ENCODE data around the gene ARID1A. TPM values are rescaled to one million over a fixed set of nuclear protein-coding genes. Genes with fewer than 3 reads are reported as not detected.

Gene ARID1A
- total and polyA plus RNA-seq, 9 of the 15 experiments (the other 6 are each of a cell fraction or from before 2014, with no cell fraction given) = 8.3 to 88.3 (median 22.5) TPM

DNA sequence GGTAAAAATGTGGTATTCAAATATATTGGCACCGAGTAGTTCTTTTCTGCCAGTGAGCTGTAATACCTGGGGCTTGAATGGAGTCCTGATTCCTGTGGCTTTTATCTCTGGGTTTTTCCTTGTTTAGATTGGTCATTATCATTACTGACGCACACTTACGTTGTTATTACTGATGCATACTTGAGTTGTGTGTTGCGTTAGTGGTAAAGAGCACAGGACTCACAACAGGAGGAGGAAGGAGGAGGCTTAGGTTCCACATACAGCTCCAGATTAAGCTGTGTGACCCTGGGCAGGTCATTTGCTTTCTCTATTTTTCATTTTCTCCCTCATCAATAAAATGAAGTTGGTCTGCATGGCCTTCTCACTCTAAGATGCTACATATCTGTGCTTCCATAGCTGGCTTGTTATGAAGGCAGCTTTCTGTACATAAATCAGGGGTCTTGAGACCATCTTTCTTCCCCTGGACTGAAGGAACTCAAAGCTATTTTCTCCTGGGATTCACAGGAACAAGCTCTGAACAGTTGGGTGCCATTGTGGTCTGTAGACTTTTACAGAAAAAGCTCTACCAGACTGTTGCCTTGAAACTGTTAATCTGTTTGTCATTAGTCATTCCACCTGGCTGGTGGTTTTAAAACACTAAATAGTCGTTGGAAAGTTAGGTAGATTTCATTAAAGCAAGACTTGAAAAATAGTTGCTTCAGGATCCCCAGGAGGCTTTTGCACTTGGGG is 5.6 kb downstream of the ARID1A start (continued):
- TF ChIP-seq, protein P1, sequence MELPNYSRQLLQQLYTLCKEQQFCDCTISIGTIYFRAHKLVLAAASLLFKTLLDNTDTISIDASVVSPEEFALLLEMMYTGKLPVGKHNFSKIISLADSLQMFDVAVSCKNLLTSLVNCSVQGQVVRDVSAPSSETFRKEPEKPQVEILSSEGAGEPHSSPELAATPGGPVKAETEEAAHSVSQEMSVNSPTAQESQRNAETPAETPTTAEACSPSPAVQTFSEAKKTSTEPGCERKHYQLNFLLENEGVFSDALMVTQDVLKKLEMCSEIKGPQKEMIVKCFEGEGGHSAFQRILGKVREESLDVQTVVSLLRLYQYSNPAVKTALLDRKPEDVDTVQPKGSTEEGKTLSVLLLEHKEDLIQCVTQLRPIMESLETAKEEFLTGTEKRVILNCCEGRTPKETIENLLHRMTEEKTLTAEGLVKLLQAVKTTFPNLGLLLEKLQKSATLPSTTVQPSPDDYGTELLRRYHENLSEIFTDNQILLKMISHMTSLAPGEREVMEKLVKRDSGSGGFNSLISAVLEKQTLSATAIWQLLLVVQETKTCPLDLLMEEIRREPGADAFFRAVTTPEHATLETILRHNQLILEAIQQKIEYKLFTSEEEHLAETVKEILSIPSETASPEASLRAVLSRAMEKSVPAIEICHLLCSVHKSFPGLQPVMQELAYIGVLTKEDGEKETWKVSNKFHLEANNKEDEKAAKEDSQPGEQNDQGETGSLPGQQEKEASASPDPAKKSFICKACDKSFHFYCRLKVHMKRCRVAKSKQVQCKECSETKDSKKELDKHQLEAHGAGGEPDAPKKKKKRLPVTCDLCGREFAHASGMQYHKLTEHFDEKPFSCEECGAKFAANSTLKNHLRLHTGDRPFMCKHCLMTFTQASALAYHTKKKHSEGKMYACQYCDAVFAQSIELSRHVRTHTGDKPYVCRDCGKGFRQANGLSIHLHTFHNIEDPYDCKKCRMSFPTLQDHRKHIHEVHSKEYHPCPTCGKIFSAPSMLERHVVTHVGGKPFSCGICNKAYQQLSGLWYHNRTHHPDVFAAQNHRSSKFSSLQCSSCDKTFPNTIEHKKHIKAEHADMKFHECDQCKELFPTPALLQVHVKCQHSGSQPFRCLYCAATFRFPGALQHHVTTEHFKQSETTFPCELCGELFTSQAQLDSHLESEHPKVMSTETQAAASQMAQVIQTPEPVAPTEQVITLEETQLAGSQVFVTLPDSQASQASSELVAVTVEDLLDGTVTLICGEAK (IDR thresholded peaks at IDR 0.05) = no peak
- TF ChIP-seq, protein P1 (CRISPR knock-in tag; IDR thresholded peaks at IDR 0.05) = 0 out of 2 replicates have a peak, but pooled peaks have one; percentile 15
- TF ChIP-seq EHMT2 (IDR thresholded peaks at IDR 0.05) = 0 out of 2 replicates have a peak, but pooled peaks have one; percentile 22
- peak; percentile 22; the same call in 1 of the 2 replicates for TF ChIP-seq MAFF (IDR thresholded peaks at IDR 0.05; ENCODE audit: low read length)
- TF ChIP-seq TAF15 (IDR thresholded peaks at IDR 0.05; ENCODE audit: low read depth, low read length) = no peak
- TF ChIP-seq PHTF2 (CRISPR knock-in tag; IDR thresholded peaks at IDR 0.05) = no peak
- TF ChIP-seq, protein P2, sequence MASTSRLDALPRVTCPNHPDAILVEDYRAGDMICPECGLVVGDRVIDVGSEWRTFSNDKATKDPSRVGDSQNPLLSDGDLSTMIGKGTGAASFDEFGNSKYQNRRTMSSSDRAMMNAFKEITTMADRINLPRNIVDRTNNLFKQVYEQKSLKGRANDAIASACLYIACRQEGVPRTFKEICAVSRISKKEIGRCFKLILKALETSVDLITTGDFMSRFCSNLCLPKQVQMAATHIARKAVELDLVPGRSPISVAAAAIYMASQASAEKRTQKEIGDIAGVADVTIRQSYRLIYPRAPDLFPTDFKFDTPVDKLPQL (IDR thresholded peaks at IDR 0.05; ENCODE audit: extremely low read depth, insufficient read length) = no peak
- TF ChIP-seq, protein P3, sequence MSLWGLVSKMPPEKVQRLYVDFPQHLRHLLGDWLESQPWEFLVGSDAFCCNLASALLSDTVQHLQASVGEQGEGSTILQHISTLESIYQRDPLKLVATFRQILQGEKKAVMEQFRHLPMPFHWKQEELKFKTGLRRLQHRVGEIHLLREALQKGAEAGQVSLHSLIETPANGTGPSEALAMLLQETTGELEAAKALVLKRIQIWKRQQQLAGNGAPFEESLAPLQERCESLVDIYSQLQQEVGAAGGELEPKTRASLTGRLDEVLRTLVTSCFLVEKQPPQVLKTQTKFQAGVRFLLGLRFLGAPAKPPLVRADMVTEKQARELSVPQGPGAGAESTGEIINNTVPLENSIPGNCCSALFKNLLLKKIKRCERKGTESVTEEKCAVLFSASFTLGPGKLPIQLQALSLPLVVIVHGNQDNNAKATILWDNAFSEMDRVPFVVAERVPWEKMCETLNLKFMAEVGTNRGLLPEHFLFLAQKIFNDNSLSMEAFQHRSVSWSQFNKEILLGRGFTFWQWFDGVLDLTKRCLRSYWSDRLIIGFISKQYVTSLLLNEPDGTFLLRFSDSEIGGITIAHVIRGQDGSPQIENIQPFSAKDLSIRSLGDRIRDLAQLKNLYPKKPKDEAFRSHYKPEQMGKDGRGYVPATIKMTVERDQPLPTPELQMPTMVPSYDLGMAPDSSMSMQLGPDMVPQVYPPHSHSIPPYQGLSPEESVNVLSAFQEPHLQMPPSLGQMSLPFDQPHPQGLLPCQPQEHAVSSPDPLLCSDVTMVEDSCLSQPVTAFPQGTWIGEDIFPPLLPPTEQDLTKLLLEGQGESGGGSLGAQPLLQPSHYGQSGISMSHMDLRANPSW (CRISPR knock-in tag; IDR thresholded peaks at IDR 0.05) = no peak
- TF ChIP-seq, protein P4, sequence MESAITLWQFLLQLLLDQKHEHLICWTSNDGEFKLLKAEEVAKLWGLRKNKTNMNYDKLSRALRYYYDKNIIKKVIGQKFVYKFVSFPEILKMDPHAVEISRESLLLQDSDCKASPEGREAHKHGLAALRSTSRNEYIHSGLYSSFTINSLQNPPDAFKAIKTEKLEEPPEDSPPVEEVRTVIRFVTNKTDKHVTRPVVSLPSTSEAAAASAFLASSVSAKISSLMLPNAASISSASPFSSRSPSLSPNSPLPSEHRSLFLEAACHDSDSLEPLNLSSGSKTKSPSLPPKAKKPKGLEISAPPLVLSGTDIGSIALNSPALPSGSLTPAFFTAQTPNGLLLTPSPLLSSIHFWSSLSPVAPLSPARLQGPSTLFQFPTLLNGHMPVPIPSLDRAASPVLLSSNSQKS (CRISPR knock-in tag; IDR thresholded peaks at IDR 0.05) = no peak
- TF ChIP-seq, protein P5, sequence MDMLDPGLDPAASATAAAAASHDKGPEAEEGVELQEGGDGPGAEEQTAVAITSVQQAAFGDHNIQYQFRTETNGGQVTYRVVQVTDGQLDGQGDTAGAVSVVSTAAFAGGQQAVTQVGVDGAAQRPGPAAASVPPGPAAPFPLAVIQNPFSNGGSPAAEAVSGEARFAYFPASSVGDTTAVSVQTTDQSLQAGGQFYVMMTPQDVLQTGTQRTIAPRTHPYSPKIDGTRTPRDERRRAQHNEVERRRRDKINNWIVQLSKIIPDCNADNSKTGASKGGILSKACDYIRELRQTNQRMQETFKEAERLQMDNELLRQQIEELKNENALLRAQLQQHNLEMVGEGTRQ (CRISPR knock-in tag; IDR thresholded peaks at IDR 0.05) = no peak
- no peak for TF ChIP-seq ZNF232 (CRISPR knock-in tag; IDR thresholded peaks at IDR 0.05)
- TF ChIP-seq ZNF212 (CRISPR knock-in tag; IDR thresholded peaks at IDR 0.05) = no peak

Measured in K562 (cell line).